ENCODE data around the gene OMG.

GRCh38 chr17:31297090-31297489 lies at the start of gene OMG:
- no peak for TF ChIP-seq CTCF (IDR thresholded peaks at IDR 0.05)
- TF ChIP-seq POLR2A (IDR thresholded peaks at IDR 0.05): no peak
- TF ChIP-seq POLR2AphosphoS5 (IDR thresholded peaks at IDR 0.05): no peak

Measured in breast epithelium (tissue), 3 donors.